GM10266 (cell line): ENCODE results near the gene CRTAC1.

ENCODE experiments used
- DNase-seq: peaks from one replicate; pipeline ENCODE4 v3.0.0; 2012; ENCODE audit errors: extremely low spot score
- TF ChIP-seq, protein P1 (sequence below): IDR thresholded peaks from 2 replicates; pipeline ENCODE4 v1.5.1; 2012; ENCODE audit warnings: mild to moderate bottlenecking, low read depth; ENCODE audit not compliant: control insufficient read depth, insufficient read depth; ENCODE audit errors: missing control alignments

CRTAC1 gene

DNA sequence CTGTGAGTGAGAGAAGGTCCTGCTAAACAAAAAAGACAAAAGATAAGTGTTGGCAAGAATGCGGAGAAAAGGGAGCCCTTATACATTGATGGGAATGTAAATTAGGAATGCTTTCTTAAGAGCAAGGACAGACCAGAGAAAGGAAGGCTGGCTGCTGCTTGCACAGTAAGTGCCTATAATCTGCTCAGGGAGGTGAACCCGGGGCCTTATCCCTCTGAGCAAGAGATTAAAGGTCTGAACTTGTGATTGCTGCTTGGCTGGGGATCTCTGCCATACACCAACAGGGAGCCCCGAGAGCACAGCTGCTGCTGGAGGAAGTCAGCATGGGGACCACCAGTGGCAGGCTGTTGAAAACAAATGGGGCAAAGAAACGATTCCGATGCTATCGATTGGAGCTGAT, 32.0 kb upstream of the CRTAC1 start:
- DNase-seq: no peak
- TF ChIP-seq, protein P1, sequence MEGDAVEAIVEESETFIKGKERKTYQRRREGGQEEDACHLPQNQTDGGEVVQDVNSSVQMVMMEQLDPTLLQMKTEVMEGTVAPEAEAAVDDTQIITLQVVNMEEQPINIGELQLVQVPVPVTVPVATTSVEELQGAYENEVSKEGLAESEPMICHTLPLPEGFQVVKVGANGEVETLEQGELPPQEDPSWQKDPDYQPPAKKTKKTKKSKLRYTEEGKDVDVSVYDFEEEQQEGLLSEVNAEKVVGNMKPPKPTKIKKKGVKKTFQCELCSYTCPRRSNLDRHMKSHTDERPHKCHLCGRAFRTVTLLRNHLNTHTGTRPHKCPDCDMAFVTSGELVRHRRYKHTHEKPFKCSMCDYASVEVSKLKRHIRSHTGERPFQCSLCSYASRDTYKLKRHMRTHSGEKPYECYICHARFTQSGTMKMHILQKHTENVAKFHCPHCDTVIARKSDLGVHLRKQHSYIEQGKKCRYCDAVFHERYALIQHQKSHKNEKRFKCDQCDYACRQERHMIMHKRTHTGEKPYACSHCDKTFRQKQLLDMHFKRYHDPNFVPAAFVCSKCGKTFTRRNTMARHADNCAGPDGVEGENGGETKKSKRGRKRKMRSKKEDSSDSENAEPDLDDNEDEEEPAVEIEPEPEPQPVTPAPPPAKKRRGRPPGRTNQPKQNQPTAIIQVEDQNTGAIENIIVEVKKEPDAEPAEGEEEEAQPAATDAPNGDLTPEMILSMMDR: no peak

DNA sequence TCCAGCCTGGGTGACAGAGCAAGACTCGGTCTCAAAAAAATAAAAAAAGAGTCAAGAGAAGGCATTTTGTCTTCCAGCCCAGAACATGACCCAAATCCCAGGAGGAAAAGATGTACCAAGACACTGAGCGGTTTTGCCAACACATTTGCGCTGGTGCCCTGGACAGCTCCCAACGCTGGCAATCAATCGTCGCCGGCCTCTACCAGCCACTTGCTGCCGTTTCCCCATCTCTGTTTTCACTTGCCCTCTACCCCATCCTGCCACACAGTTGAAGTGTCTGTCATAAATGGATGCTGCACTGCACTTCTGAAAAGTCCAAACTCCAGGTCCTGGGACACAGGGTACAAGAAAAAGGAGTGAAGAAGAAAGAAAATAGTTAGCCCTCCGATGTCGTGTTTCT, 29.7 kb upstream of the CRTAC1 start:
- no peak for DNase-seq
- TF ChIP-seq, protein P1: no peak

DNA sequence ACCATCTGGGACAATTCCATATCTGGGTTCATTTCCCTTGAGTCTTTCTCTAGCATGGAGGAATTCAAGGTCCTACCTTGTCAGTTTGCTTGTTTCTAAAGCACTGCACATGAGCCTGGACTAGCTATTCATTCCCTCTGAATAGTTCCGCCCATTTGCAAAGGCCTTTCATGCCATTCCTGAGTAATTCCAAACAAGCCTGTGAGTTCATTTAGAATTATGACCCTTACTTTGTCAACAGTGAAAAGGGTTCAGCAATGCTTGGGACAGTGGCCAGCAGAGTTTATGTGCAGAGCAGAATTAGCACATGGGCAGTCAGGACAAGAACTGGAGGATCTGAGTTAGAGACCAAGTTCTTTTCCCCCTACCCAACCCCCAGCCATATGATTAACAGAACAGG, 27.9 kb upstream of the CRTAC1 start:
- no peak for DNase-seq
- TF ChIP-seq, protein P1: no peak

DNA sequence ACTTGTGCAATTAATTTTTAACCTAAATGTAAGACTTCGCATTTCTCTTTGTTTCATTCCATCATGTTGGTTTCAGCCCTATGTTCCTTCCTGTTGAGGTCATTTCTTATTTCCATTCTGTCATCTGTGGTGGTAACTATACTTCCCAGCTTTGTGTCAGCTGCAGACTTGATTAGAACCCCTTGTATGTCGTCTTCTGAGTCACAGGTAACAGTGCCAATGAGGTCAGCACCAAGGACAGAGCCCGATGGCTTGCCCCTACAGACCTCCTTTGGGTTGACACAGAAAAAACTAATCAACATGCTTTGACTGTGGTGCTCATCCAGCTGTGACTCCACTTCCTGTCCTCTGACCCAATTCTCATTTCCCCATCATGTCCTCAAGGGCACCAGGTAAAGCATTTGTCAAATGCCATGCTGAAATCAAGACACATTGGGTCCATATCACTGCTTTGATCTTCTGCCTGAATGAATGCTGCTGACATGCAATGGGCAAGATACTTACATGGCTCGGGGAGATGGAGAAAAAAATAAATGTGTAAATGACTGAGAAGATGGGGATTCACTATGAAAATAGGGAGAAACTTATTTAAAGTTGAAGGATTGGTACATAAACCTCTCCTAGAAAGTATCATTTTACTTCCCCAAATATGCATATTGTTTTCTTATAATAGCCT, 25.6 kb upstream of the CRTAC1 start:
- no peak for DNase-seq
- TF ChIP-seq, protein P1: no peak

DNA sequence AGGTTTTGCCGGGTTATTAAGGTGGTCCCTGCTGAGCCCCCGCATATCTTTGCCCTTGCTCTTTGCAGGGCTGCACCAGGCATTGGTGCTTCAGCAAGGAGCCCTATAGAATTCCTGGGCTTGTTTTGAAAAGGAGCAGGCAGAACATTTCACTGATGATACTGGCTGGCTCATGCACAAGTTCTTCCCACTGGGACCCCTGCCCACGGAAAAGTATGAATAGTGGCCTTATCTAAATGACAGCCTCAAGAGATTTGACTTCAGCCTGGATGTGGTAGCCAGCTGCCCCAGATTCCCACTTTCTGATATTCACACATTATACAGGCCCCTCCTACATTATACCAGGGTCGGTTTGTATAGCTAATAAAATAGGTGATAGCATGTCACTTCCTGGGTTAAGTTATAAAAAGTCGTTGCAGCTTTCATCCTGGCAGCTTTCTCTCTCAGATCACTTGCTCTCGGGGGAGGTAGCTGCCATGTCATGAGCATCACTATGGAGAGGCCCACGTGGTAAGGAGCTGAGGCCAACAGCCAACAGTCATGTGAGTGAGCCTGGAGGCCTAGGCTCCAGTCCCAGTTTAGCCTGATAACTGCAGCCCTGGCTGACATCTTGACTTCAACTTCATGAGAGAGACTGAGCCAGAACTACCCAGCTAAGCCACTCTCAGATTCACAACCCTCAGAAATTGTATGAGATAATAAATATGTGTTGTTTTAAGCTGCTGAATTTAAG, 16.8 kb upstream of the CRTAC1 start:
- TF ChIP-seq, protein P1: no peak
- no peak for DNase-seq

DNA sequence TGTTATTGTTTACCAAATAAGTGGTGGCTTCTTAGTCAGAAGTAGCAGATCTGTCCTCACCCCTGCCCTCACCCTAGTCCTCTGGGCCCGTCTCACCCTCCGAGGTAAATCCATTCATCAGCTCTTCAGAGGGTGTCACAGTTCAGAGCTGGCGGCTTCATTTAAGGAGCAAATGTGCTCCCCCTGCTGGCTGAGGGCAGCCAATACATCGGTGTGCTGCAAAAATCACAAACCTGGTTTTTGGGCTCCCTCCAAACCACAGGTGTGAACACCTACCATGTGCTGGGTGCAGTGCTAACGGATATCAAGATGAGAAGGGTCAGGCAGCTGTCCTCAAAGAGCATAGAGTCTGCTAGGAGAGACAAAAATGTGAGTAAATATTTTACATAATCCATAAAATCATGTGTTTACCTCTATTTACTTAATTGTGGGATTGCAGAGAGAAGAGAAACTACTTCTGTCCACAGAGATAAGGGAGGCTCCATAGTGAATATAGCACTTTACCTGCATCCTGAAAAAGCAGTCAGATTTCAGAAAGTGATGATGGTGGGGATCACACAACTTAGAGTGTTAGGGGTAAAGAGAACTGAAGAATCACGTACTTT, 15.5 kb upstream of the CRTAC1 start:
- DNase-seq: peak; percentile 75
- TF ChIP-seq, protein P1: peak; percentile 92
